Hindlimb muscle (tissue), 1 donor: ENCODE results near the gene PRPF4. TPM values are rescaled to one million over a fixed set of nuclear protein-coding genes. Genes with fewer than 3 reads are reported as not detected.
"Not testable (repeated sequence)": the region's sequence is repeated elsewhere in the genome, so short reads cannot be mapped to it uniquely, and the experiment has no call there.

ENCODE experiments used
- DNase-seq: peaks from one replicate; pipeline ENCODE4 v3.0.0-alpha.2; 2013
- polyA plus RNA-seq: library from polyadenylated mRNA; unstranded; fragments of 120-200 nt; gene quantifications from one replicate; pipeline ENCODE4 v1.2.1, GENCODE V29; 2013; ENCODE audit not compliant: insufficient read length

The PRPF4 gene
- 19.4 TPM for polyA plus RNA-seq

DNA sequence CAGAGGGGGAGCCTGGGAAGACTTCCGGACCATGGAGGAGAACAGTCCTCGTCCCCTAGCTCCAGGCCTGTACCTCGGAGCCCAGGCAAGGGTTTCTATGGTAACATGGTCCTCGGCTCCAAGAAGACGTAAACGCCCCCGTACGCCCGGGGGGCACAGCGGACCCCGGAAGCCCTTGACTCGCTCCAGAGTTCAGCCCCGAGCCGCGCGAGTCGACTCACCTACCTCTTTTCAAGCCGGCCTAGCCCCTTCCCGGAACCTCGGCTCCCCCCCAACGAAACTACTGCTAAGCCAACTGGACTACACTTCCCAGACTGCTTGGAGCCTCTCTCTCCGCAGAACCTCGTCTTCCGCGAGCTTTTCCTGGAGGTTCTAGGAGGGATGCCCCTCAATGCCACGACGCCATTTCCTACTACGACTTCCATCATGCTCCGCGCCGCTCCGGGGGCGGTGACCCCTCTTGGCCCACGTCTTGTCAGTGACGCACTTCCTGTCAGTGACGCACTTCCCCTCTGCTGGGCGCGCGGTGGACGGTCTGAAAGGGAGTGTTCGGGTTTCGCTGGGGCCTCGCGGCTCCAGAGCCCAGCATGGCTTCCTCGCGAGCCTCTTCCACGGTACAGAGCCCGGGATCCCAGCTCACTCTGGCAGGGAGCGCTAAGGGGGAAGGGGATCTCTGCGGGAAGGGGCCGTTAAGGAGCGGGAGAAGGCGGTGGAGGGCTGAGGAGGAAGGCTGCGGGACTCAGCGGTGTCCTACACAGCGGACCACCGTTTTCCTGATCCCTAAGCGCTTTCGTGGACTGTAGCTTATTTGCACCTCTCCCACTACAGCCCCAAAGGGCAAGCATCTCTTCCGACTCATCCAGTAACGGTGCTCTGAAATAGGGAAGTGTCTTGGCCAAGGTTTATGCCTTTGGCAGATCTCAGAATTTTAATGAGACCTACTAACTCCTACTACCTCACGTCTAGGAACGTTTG lies at the start of gene PRPF4, which contains the start of gene CDC26:
Gene PRPF4 (plus strand): TSS at position 502 of the 975 bp plus-strand sequence. CDS start 86 bp downstream, at position 588.
Gene CDC26 (minus strand): TSS at position 416 of the 975 bp plus-strand sequence. CDS start 3,065 bp downstream, outside the sequence.
- DNase-seq, result peak; percentile 98

DNA sequence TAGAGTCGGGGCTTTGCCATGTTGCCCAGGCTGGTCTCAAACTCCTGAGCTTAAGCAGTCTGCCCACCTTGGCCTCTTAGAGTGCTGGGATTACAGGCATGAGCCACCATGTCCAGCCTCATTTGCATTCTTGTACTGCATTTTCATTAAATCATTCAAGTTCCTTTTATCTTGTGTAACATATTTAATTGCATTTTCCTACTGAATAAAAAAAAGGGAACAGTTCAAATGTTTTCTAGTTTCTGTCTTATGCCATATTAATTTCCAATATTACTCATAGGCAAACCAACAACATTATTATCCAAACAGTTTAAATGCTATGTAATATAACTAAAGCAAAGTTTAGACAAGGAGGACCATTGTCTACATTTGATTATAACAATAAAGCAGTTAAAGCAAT lies 48.0 kb upstream of the PRPF4 start:
- DNase-seq, result no peak

DNA sequence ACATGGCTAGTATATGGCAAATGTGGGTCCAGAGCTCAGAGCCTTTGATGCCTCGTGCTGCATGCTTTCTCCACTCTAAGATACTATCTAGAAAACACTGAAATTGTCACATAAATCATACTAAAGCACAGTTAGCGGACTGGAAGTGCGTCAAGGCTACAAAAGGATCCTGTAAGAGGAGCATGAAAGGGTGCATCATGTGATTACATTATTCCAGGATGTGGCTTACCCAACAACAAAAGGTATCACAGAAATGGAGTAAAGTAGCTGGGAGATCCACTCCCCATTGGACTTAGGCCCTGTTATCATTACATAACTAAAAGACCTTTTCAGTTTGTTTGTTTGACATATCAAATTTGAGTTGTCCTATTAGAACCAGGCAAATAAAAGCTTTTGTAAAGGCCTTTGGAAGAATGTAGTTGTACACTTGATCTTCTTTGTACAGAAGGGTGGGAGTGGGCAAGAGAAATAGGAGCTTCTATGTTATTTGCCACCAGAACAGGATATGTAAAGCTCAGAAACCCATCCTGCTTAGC lies 47.3 kb upstream of the PRPF4 start:
- no peak for DNase-seq

DNA sequence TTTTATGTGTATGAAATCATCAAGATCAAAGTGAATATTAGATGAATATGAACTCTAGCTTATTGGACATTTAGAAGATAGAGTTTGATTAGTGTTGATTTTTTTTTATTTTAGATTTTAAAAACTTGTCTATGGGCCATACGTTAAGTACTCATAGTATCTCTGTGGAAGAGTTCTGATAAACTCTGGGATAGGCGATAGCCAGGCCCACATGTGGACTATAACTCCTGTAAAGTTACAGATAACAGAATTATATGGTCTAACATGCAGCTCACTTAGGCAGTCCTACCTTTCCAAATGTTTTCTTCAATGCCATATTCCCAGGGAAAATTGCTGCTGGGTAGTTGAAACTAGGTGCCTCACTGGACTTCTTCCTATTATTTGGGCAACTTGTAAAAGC lies 43.8 kb upstream of the PRPF4 start:
- DNase-seq, result no peak

DNA sequence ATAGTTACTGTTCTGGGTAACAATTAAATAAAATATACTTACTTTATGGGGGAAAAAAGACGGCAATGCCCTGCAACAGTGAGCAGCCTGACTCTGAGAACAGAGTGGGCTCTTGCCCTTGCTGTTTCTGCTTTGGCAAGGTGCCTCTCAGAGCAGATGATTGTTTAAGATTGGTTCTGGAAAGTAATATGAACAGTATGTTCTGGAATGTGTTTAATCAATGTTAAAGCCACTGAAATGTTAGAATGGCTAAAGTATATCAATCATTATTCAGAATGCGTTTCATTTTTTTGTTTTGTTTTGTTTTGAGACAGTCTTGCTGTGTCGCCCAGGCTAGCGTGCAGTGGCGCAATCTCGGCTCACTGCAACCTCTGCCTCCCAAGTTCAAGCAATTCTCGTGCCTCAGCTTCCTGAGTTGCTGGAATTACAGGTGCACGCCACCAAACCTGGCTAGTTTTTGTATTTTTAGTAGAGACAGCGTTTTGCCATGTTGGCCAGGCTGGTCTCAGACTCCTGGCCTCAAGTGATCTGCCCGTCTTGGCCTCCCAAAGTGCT lies 39.7 kb upstream of the PRPF4 start:
- not testable (repeated sequence) for DNase-seq

DNA sequence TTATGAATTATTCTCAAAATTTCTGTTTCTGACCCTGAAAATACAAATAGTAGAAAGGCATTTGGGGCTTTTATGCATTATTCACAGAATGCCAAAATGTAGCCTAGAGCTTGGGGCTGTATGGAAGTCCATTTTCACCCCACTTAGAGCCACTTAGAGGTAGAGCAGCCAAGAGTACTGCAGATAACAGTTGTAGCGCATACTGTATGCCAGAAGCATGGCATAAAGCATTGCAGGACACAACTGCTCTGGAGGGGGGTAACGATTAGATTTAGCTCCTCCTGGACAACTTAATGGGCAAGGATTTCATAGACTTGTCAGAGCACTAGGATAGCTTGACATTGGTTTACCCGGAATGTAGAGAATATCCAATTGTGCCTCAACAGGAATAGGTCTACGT lies 38.4 kb upstream of the PRPF4 start:
- DNase-seq, result no peak

DNA sequence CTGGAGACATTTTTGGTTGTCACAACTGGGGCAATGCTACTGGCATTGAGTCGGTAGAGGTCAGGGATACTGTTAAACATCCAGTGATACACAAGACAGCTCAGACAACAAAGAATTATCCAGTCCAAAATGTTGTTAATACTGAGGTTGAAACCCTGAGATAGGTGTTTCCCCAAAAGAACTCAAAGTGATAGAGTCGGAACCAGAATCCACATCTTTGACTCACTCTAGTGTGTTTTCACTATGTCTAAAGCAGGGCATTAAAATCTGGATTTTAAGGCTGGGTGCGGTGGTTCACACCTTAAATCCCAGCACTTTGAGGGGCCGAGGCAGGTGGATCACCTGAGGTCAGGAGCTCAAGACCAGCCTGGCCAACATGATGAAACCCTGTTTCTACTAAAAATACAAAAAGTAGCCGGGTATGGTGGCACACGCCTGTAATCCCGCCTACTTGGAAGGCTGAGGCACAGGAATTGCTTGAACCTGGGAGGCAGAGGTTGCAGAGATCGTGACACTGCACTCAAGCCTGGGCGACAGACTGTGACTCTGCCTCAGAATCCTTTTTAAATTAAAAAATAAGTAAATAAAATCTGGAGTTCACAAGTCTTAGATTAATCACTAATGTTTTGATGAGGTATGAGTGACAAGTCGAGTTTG lies 37.1 kb upstream of the PRPF4 start:
- no peak for DNase-seq

DNA sequence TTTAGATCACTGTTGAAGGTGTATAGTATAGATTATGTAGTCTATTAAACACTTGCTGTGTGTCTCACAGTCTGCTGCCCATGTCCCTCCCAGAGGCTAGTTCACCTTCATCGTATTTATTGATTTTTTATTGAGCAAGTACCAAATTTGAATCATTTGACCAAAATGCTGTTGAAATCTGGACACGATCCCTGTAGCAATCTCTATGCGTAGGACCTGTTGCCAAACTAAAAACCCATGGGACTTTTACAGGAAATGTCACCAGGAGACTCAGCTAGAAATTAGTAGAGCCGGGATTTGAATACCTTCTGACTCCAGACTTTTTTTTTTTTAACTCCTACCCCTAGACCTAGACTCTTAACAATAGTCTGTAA lies 36.6 kb upstream of the PRPF4 start:
- DNase-seq, result no peak

DNA sequence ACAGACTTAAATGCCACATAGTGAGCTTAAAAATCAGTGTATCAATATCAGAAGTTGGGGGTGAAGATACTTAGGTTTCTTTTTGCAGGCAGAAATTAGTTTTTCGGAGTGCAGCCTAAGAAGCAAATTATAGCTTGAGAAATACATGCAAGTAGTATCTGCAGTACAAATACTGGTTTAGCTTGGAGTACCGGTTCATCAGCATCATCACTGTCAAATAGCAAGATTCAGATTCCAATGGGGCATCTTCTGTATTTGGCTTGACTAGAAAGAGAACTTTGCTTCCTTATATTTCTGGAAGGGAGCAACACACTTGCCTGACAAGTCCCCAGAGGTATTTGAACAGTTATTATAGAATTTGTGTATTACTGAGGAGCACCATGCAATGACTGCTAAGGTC lies 34.3 kb upstream of the PRPF4 start:
- DNase-seq, result no peak

DNA sequence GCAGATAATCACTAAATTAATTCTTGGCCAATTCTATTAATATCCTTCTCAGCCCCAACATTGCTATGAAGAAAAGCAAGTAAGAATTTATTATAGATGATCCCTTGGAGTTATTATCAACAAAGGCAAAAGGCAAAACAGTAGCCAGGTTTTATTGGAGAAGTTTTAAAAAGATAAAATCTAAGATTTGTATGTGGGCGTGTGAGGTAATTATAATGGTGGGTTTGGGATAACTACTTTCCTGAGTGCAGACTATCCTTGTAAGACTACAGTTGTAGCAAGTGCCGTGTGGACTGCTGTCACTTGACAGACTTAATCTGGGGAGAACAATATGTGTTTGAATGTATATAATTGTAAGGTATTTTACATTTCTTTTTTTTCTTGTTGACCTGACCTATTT lies 30.9 kb upstream of the PRPF4 start:
- no peak for DNase-seq

DNA sequence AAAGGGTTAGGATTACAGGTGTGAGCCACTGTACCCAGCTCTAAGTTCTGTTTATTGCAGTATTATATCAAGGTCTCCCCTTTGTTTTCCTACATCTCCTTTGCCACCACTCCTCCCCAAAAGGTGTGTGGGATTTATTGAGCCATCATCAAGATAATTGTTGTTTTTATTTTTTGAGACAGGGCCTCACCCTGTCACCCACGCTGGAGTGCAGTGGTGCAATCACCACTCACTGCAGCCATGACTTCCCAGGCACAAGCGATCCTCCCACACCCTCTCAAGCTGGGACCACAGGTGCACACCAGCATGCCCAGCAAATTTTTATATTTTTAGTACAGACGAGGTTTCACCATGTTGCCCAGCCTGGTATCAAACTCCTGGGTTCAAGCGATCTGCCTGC lies 29.6 kb upstream of the PRPF4 start:
- DNase-seq, result no peak

DNA sequence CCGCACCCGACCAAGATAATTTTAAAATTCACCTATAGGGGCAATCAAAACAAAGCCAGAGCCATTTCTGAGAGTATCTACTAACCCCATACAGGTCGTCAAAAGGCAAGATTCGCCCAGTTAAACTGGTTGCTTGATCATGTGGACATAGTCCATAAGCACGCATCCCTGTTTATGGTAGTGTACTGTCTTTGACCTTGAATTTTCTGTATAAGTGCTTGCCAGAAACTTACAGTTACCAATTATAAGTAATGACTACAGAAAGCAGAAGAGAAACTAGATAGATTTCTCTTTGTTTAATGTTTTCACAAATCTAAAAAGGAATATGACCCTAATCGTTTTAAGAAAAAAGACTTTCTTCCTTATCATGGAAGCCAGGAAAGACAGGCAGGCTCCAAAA lies 28.5 kb upstream of the PRPF4 start:
- no peak for DNase-seq

DNA sequence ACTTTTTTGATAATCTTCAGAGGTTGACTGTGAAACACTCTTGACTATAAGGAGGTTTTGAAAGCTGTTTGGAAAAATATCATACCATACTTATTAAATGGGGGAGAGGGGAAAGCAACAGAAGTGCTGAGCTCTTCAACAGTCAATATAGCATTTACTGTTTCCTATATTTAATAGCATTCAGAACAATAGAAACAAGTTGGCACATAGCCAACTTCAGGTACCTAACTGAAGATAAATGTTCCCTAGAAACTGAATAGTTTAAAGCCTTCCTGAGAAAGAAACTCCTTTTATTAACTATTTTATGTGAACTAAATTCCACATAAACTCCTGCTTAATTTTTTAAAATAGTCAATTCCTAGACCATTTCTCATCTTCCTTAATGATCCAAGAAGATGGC lies 27.8 kb upstream of the PRPF4 start:
- DNase-seq, result no peak

DNA sequence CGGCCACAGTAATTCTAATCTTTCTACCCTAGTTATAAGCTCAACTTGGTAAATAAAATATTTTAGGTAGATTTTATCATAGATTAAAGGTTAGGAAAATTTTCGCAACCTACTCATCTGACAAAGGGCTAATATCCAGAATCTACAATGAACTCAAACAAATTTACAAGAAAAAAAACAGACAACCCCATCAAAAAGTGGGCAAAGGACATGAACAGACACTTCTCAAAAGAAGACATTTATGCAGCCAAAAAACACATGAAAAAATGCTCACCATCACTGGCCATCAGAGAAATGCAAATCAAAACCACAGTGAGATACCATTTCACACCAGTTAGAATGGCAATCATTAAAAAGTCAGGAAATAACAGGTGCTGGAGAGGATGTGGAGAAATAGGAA lies 25.8 kb upstream of the PRPF4 start:
- not testable (repeated sequence) for DNase-seq

DNA sequence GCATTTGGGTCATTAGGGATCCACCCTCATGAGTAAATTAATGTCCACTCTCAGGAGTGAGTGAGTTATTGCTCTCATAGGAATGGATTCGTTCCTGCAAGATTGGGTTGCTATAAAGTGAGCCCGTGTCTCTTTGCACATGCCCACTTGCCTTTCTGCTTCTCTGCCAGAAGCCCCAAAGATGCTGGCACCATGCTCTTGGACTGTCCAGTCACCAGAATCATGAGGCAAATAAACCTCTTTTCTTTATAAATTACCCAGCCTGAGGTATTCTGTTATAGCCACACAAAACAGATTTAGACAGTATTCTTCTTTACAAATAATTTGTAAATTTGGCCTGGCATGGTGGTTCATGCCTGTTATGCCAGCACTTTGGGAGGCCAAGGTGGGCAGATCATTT lies 24.7 kb upstream of the PRPF4 start:
- DNase-seq, result no peak

DNA sequence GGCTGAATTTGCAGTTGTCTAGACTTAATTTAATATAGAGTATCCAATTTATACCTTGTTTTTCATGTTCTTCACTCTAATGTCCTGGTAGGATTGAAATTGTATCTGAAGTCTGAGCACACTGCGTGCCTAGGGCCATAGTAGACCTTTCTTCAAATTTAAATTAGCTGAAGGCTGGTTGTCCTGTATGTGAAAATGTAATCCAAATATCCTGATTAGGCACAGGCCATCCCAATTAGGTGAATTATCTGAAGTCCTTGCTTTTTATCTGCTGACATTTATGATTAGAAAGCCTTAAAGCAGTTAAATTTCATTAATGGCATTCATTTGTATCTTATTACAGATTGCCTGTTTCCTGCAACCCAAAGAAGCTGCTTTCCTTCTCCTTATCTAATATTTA lies 20.5 kb upstream of the PRPF4 start:
- no peak for DNase-seq

DNA sequence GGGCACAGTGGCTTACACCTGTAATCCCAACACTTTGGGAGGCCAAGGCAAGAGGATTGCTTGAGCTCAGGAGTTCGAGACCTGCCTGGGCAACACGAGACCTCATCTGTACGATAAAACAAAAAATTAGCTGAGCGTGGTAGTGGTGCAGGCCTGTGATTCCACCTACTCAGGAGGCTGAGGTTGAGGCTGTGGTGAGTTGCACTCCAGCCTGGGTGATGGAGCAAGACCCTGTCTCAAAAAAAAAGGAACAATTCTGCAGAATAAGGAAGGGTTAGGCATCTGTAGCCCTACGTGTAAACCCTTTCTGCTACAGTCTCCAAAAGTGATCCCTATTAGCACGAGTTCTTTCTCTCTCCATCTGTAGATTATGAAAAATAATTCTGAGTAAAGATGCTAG lies 20.0 kb upstream of the PRPF4 start:
- no peak for DNase-seq

DNA sequence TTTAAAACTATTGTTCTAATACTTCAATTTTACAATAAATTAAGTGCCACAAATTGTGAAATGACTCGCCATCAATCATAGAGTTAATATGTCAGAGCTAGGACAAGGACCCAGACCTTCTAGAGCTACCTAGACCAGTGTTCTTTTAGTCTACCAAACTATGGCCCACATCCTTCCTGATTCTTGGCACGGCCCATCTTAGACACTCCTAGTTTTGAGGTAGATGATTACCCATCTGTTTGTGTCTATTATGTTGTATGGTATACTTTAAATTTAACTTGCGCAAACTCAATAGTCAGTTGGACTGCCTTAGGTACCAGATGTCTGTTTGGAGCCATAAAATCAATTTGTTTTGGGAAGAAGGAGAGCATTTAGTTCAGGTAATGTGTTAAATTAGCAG lies 17.6 kb upstream of the PRPF4 start:
- DNase-seq, result no peak

DNA sequence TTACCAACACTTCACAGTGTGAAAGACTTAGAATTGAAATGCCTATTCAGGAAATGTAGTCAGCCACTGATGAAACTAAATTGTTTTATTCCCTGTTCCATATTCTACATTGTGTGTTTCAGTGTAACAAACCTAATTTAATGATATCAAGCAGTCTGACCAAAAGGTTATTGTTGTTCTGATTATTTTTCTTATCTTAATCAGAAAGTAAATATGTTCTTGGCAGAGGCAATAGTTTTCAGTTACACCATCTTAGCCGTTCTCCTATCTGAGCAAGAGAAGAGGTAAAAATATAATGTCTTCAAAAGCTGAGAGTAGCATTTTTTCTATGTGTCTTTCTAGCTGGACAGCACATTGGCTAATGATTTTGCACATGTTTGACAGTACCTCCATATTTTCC lies 17.2 kb upstream of the PRPF4 start:
- DNase-seq, result no peak

DNA sequence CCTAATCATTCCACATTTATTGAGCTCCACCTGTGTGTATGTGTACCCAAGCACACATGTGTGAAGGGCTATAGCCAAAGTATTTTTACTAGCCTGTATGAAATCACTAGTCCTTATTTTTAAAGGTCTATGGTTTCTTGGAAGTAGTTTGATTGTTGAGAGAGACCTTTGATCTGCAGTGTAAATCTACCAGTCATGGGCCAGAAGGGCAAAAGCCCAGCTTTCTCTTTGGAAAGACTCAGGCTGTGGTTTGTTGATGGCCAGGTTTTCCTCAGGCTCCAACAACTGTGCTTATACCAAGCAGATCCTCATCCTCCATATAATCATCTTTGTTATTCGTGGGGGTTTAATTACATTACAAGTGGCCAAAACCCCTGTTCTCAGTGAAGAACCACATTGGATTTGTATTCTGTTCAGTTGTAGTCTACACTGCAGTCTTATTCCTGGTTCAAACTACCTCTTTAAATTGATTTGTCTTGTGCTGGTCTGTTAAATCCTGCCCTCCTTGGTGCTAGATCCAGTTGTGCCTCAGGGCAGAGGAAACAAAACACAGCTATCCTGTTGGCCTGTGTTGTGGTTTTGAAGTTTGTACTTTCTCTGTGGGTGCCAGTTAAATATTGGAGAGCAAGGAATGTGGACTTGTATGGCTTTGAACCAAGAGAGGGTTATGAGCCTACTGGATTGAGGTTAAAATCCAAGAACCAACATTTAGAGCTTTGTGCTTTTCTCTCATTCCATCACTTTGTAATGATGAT lies 13.4 kb upstream of the PRPF4 start:
- no peak for DNase-seq

DNA sequence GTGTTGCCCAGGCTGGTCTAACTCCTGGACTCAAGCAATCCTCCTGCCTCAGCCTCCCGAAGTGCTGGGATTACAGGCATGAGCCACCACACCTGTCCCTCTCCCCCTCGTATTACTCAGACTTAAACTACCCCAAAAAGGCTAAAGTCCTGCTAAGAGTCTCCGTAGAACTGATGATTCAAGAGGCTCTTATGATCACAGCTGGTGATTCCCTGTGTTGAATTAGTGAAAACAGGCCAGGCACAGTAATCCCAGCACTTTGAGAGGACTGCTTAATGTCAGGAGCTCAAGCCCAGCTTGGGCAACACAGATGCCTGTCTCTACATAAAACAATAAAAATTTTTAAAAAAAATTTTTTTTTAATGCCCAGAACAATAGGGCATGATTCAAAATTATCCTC lies 9.3 kb upstream of the PRPF4 start:
- no peak for DNase-seq

DNA sequence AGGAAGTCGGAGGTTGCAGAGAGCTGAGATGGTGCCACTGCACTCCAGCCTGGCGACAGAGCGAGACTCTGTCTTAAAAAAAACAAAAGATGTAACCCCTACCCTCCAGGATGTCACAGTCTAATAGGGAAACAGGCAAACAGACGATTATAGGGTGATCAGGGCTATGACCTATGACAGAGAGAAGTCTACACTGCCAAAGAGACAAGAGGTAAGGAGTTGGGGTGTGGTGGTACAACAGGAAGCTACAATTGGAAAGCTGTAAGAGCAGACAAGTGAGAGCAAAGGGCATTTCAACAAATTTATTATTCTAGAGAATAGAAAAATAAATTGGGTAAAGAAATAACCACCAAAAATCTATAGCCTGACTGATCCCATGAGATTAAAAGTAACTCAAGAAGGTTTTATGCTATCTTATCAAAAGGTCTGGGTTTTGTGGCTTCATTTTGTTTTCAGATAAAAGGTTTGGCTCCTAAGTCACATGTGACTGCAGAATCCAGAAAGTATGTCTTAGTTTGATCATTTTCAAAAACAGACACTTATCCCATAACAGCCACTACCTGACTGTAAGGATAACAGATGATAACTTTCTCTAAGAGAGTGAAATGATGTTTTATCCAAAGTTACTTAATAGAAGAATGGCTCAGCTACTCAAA lies 7.4 kb upstream of the PRPF4 start:
- no peak for DNase-seq
